ENCODE measurements around the gene SIGLECL1.
A peak's percentile ranks its signal among the peaks of the same experiment; 100 is the strongest.

Gene SIGLECL1

GRCh38 chr19:51256155-51256625 lies 5.3 kb downstream of the SIGLECL1 start:
- Histone ChIP-seq H3K27me3 (ENCODE audit: insufficient read depth, low read length) (no peaks in the 10 kb centered on the region), H3K9ac (ENCODE audit: low read depth, low read length) (no peak overlapping the region), H3K9me3 (ENCODE audit: insufficient read depth, low read depth, low read length) (no peaks in the 10 kb centered on the region), H3K4me3 (ENCODE audit: low read length) (no peak overlapping the region), H3K27ac (ENCODE audit: low read length) (no peak overlapping the region), H3K4me1 (ENCODE audit: insufficient read depth, low read length) (no peaks in the 10 kb centered on the region; the same call in 1 of the 2 replicates), H3K36me3 (ENCODE audit: insufficient read depth, low read depth, low read length) (no peaks in the 10 kb centered on the region)

GRCh38 chr19:51257471-51257870 lies 6.6 kb downstream of the SIGLECL1 start:
- Histone ChIP-seq H3K4me3 (ENCODE audit: low read length) (no peak overlapping the region), H3K4me1 (ENCODE audit: insufficient read depth, low read length) (no peaks in the 10 kb centered on the region; the same call in 1 of the 2 replicates), H3K9ac (ENCODE audit: low read depth, low read length) (no peak overlapping the region), H3K27ac (ENCODE audit: low read length) (no peak overlapping the region), H3K9me3 (ENCODE audit: insufficient read depth, low read depth, low read length) (no peaks in the 10 kb centered on the region), H3K36me3 (ENCODE audit: insufficient read depth, low read depth, low read length) (no peaks in the 10 kb centered on the region), H3K27me3 (ENCODE audit: insufficient read depth, low read length) (no peaks in the 10 kb centered on the region)

- no peaks in the 10 kb centered on the region for H3K9me3 ChIP-seq (ENCODE audit: insufficient read depth, low read depth, low read length)
- no peak overlapping the region for H3K9ac ChIP-seq (ENCODE audit: low read depth, low read length)
- H3K27ac ChIP-seq (ENCODE audit: low read length): no peak overlapping the region
- H3K4me3 ChIP-seq (ENCODE audit: low read length): peak overlapping the region; percentile 23; the same call in 1 of the 2 replicates
- H3K27me3 ChIP-seq (ENCODE audit: insufficient read depth, low read length): no peaks in the 10 kb centered on the region
- H3K4me1 ChIP-seq (ENCODE audit: insufficient read depth, low read length): no peaks in the 10 kb centered on the region; the same call in 1 of the 2 replicates
- no peaks in the 10 kb centered on the region for H3K36me3 ChIP-seq (ENCODE audit: insufficient read depth, low read depth, low read length)
These were observed 7.6 kb downstream of the SIGLECL1 start for GRCh38 chr19:51258165-51259160.

GRCh38 chr19:51259348-51260245 lies 8.7 kb downstream of the SIGLECL1 start:
- Histone ChIP-seq H3K27me3 (ENCODE audit: insufficient read depth, low read length) (no peaks in the 10 kb centered on the region), H3K4me3 (ENCODE audit: low read length) (no peak overlapping the region; the same call in 1 of the 2 replicates), H3K36me3 (ENCODE audit: insufficient read depth, low read depth, low read length) (no peaks in the 10 kb centered on the region), H3K9me3 (ENCODE audit: insufficient read depth, low read depth, low read length) (no peaks in the 10 kb centered on the region), H3K27ac (ENCODE audit: low read length) (no peak overlapping the region), H3K9ac (ENCODE audit: low read depth, low read length) (no peak overlapping the region), H3K4me1 (ENCODE audit: insufficient read depth, low read length) (no peaks in the 10 kb centered on the region; the same call in 1 of the 2 replicates)

GRCh38 chr19:51263808-51264207 lies 12.9 kb downstream of the SIGLECL1 start:
- Histone ChIP-seq H3K4me3 (ENCODE audit: low read length) (no peak overlapping the region), H3K9ac (ENCODE audit: low read depth, low read length) (no peak overlapping the region), H3K27me3 (ENCODE audit: insufficient read depth, low read length) (no peaks in the 10 kb centered on the region), H3K9me3 (ENCODE audit: insufficient read depth, low read depth, low read length) (no peaks in the 10 kb centered on the region), H3K4me1 (ENCODE audit: insufficient read depth, low read length) (no peaks in the 10 kb centered on the region; the same call in 1 of the 2 replicates), H3K27ac (ENCODE audit: low read length) (no peak overlapping the region), H3K36me3 (ENCODE audit: insufficient read depth, low read depth, low read length) (no peaks in the 10 kb centered on the region)

- Histone ChIP-seq H3K4me3 (ENCODE audit: low read length) (no peak overlapping the region), H3K36me3 (ENCODE audit: insufficient read depth, low read depth, low read length) (no peaks in the 10 kb centered on the region), H3K4me1 (ENCODE audit: insufficient read depth, low read length) (no peaks in the 10 kb centered on the region; the same call in 1 of the 2 replicates), H3K27me3 (ENCODE audit: insufficient read depth, low read length) (no peaks in the 10 kb centered on the region), H3K9ac (ENCODE audit: low read depth, low read length) (no peak overlapping the region), H3K27ac (ENCODE audit: low read length) (no peak overlapping the region), H3K9me3 (ENCODE audit: insufficient read depth, low read depth, low read length) (no peaks in the 10 kb centered on the region)
These were observed 20.2 kb downstream of the SIGLECL1 start for GRCh38 chr19:51271067-51271466.

- H3K36me3 ChIP-seq (ENCODE audit: insufficient read depth, low read depth, low read length): no peaks in the 10 kb centered on the region
- H3K27me3 ChIP-seq (ENCODE audit: insufficient read depth, low read length): no peaks in the 10 kb centered on the region
- H3K9me3 ChIP-seq (ENCODE audit: insufficient read depth, low read depth, low read length): no peaks in the 10 kb centered on the region
- H3K27ac ChIP-seq (ENCODE audit: low read length): no peak overlapping the region
- no peaks in the 10 kb centered on the region; the same call in 1 of the 2 replicates for H3K4me1 ChIP-seq (ENCODE audit: insufficient read depth, low read length)
- no peak overlapping the region for H3K4me3 ChIP-seq (ENCODE audit: low read length)
- no peak overlapping the region for H3K9ac ChIP-seq (ENCODE audit: low read depth, low read length)
These were observed 21.4 kb downstream of the SIGLECL1 start for GRCh38 chr19:51272183-51272810.

- Histone ChIP-seq H3K9ac (ENCODE audit: low read depth, low read length) (no peak overlapping the region), H3K9me3 (ENCODE audit: insufficient read depth, low read depth, low read length) (no peaks in the 10 kb centered on the region), H3K4me1 (ENCODE audit: insufficient read depth, low read length) (no peaks in the 10 kb centered on the region), H3K4me3 (ENCODE audit: low read length) (no peak overlapping the region), H3K27ac (ENCODE audit: low read length) (no peak overlapping the region), H3K36me3 (ENCODE audit: insufficient read depth, low read depth, low read length) (no peaks in the 10 kb centered on the region), H3K27me3 (ENCODE audit: insufficient read depth, low read length) (no peaks in the 10 kb centered on the region)
These were observed 23.3 kb downstream of the SIGLECL1 start for GRCh38 chr19:51274049-51274770.

- H3K9ac ChIP-seq (ENCODE audit: low read depth, low read length): no peak overlapping the region
- H3K4me1 ChIP-seq (ENCODE audit: insufficient read depth, low read length): no peaks in the 10 kb centered on the region
- no peaks in the 10 kb centered on the region for H3K27me3 ChIP-seq (ENCODE audit: insufficient read depth, low read length)
- H3K9me3 ChIP-seq (ENCODE audit: insufficient read depth, low read depth, low read length): 0 out of 2 replicates have a peak, but pooled peaks cover 6% of the 10 kb centered on the region
- H3K4me3 ChIP-seq (ENCODE audit: low read length): no peak overlapping the region
- H3K27ac ChIP-seq (ENCODE audit: low read length): no peak overlapping the region
- no peaks in the 10 kb centered on the region for H3K36me3 ChIP-seq (ENCODE audit: insufficient read depth, low read depth, low read length)
These were observed 26.2 kb downstream of the SIGLECL1 start for GRCh38 chr19:51277112-51277511.

- no peaks in the 10 kb centered on the region for H3K4me1 ChIP-seq (ENCODE audit: insufficient read depth, low read length)
- H3K27me3 ChIP-seq (ENCODE audit: insufficient read depth, low read length): no peaks in the 10 kb centered on the region
- H3K9ac ChIP-seq (ENCODE audit: low read depth, low read length): no peak overlapping the region
- H3K9me3 ChIP-seq (ENCODE audit: insufficient read depth, low read depth, low read length): 0 out of 2 replicates have a peak, but pooled peaks cover 6% of the 10 kb centered on the region
- H3K36me3 ChIP-seq (ENCODE audit: insufficient read depth, low read depth, low read length): no peaks in the 10 kb centered on the region
- H3K27ac ChIP-seq (ENCODE audit: low read length): no peak overlapping the region
- no peak overlapping the region for H3K4me3 ChIP-seq (ENCODE audit: low read length)
These were observed 31.5 kb downstream of the SIGLECL1 start for GRCh38 chr19:51282335-51282734.

All from iPS-20b (cell line).